ENCODE data around the gene PTPRF. TPM values are rescaled to one million over a fixed set of nuclear protein-coding genes. Genes with fewer than 3 reads are reported as not detected.
A peak's percentile ranks its signal among the peaks of the same experiment; 100 is the strongest.

Gene PTPRF
- total RNA-seq, 2 donors from 2014 or later = 203 to 250 TPM

DNA sequence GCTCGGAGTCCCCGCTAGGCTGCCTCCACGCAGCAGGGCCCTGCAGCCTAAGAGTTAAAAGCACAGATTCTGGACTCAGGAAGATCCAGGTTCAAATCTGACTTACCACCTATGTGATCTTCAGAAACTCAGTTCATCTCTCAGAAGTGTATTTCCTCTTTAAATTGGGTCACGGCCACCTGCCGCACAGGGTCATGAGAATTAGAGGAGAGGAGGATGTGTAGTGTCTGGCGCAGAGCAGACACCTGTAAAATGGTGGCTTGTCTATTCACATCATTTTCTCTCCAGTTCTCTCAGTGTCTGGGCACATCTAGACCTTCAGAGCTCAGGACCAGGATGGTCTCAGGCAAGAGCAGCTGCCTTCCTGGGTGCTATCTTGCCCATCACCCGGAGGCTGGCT is 45.8 kb downstream of the PTPRF start:
- Mint-ChIP-seq H3K9me3 (no peaks in the 10 kb centered on the region), H3K4me3 (no peak overlapping the region), H3K36me3 (ENCODE audit: low read depth) (peaks cover 63% of the 10 kb centered on the region), H3K27me3 (ENCODE audit: insufficient read depth) (no peaks in the 10 kb centered on the region), H3K4me1 (no peaks in the 10 kb centered on the region), H3K27ac (no peak overlapping the region)
- no peak for DNase-seq
- no peak overlapping the region for H3K27ac ChIP-seq (ENCODE audit: low read depth, low read length)
- H3K36me3 ChIP-seq (ENCODE audit: control insufficient read depth, insufficient read depth, low read length) = peaks cover 35% of the 10 kb centered on the region
- H3K4me1 ChIP-seq (ENCODE audit: control insufficient read depth, insufficient read depth, low read length) = no peaks in the 10 kb centered on the region
- 95 to 97% methylated on average over 3 to 7 of the region's 7 CpGs for WGBS, 2 experiments (ENCODE audit: insufficient coverage in 1 of 2, insufficient read length in 1 of 2)
- H3K9ac ChIP-seq (ENCODE audit: extremely low read depth, low read length, poor library complexity, severe bottlenecking) = no peak overlapping the region
- H3K9me3 ChIP-seq (ENCODE audit: control insufficient read depth, low read length) = no peaks in the 10 kb centered on the region
- H3K4me3 ChIP-seq (ENCODE audit: low read length) = no peak overlapping the region
- TF ChIP-seq, protein P1, sequence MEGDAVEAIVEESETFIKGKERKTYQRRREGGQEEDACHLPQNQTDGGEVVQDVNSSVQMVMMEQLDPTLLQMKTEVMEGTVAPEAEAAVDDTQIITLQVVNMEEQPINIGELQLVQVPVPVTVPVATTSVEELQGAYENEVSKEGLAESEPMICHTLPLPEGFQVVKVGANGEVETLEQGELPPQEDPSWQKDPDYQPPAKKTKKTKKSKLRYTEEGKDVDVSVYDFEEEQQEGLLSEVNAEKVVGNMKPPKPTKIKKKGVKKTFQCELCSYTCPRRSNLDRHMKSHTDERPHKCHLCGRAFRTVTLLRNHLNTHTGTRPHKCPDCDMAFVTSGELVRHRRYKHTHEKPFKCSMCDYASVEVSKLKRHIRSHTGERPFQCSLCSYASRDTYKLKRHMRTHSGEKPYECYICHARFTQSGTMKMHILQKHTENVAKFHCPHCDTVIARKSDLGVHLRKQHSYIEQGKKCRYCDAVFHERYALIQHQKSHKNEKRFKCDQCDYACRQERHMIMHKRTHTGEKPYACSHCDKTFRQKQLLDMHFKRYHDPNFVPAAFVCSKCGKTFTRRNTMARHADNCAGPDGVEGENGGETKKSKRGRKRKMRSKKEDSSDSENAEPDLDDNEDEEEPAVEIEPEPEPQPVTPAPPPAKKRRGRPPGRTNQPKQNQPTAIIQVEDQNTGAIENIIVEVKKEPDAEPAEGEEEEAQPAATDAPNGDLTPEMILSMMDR (conservative IDR thresholded peaks at IDR 0.05) = no peak
- H3K27me3 ChIP-seq (ENCODE audit: control insufficient read depth, insufficient read depth, low read length, poor library complexity, severe bottlenecking) = no peaks in the 10 kb centered on the region

DNA sequence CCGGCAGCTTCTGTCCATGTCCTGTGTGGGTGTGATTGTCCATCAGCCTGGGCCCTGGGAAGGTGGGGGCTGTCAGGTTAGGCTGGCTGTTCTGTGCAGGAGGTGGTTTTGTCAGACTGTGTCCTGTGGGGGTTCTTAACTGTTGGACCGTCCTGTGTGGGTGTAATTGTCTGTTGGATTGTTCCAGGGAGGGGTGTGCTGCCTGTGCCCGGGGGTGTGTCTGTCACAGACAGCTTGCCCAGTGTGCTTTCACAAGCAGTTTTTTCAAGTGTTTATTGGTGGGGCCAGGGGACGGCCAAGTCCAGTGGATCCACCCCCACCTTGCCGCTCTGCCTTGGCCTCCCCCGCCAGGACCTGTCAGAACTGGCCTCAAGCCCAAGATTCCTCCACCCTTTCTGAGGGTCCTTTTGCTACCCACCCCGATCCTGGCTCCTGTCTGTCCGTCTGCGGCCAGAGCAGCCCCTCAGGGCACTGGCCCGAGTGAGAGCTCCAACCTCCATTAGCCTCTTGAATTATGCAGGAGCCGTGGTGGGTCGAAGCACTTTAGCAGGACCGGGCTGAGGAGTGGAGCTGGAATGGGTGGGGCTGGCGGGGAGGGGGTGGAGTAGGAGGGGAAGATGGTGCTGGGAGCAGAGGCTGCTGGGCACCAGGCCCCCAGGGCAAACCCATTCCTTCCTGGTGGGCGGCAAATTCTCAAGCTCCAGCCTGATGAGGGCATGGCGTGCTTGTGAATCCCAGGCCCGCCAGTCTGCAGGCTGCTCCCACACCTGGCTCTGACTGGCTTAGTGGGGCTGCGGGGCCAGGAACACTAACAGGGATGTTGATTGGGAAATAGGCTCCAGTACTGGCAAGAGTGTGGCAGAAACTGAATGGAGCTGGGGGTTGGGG is 47.2 kb downstream of the PTPRF start:
- Histone ChIP-seq H3K27me3 (ENCODE audit: control insufficient read depth, insufficient read depth, low read length, poor library complexity, severe bottlenecking) (no peaks in the 10 kb centered on the region), H3K27ac (ENCODE audit: low read depth, low read length) (no peak overlapping the region), H3K4me3 (ENCODE audit: low read length) (no peak overlapping the region), H3K36me3 (ENCODE audit: control insufficient read depth, insufficient read depth, low read length) (peaks cover 42% of the 10 kb centered on the region), H3K4me1 (ENCODE audit: control insufficient read depth, insufficient read depth, low read length) (no peaks in the 10 kb centered on the region), H3K9me3 (ENCODE audit: control insufficient read depth, low read length) (no peaks in the 10 kb centered on the region), H3K9ac (ENCODE audit: extremely low read depth, low read length, poor library complexity, severe bottlenecking) (no peak overlapping the region)
- Mint-ChIP-seq H3K9me3 (no peaks in the 10 kb centered on the region), H3K27me3 (ENCODE audit: insufficient read depth) (no peaks in the 10 kb centered on the region), H3K4me1 (peaks cover 4% of the 10 kb centered on the region), H3K4me3 (no peak overlapping the region), H3K27ac (peak overlapping the region; percentile 10), H3K36me3 (ENCODE audit: low read depth) (peaks cover 57% of the 10 kb centered on the region)
- no peak for DNase-seq
- TF ChIP-seq, protein P1 (conservative IDR thresholded peaks at IDR 0.05) = no peak
- WGBS, 2 experiments (ENCODE audit: insufficient coverage in 1 of 2, insufficient read length in 1 of 2) = 89 to 93% methylated on average over 11 to 18 of the region's 18 CpGs

DNA sequence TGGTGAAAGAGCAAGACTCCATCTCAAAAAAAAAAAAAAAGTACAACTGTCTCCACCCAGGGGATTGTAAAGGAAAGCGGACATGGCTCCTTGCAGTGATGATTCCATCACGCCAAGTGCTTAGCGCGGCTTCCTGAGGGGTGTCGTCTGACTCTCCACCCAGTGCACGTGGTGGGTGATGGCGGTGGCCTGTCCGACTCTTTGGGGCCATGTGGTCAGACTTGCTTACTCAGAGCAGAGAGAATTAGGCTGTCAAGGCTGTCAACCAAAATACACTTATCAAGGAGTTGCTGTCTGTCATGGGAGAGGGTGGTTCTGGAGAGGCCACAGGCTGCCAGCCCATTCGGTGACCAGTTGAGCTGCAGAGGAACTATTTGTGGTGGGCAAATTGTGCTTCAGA is 49.4 kb downstream of the PTPRF start:
- Mint-ChIP-seq H3K4me1 (peaks cover 4% of the 10 kb centered on the region), H3K27ac (no peak overlapping the region), H3K4me3 (no peak overlapping the region), H3K27me3 (ENCODE audit: insufficient read depth) (no peaks in the 10 kb centered on the region), H3K36me3 (ENCODE audit: low read depth) (peaks cover 51% of the 10 kb centered on the region), H3K9me3 (no peaks in the 10 kb centered on the region)
- H3K27ac ChIP-seq (ENCODE audit: low read depth, low read length) = no peak overlapping the region
- H3K4me1 ChIP-seq (ENCODE audit: control insufficient read depth, insufficient read depth, low read length) = no peaks in the 10 kb centered on the region
- TF ChIP-seq, protein P1 (conservative IDR thresholded peaks at IDR 0.05) = no peak
- H3K4me3 ChIP-seq (ENCODE audit: low read length) = no peak overlapping the region
- WGBS, 2 experiments (ENCODE audit: insufficient coverage in 1 of 2, insufficient read length in 1 of 2) = 93 to 95% methylated on average over 3 to 9 of the region's 9 CpGs
- no peak for DNase-seq
- H3K9ac ChIP-seq (ENCODE audit: extremely low read depth, low read length, poor library complexity, severe bottlenecking) = no peak overlapping the region
- no peaks in the 10 kb centered on the region for H3K9me3 ChIP-seq (ENCODE audit: control insufficient read depth, low read length)
- no peaks in the 10 kb centered on the region for H3K27me3 ChIP-seq (ENCODE audit: control insufficient read depth, insufficient read depth, low read length, poor library complexity, severe bottlenecking)
- H3K36me3 ChIP-seq (ENCODE audit: control insufficient read depth, insufficient read depth, low read length) = peaks cover 32% of the 10 kb centered on the region
